ACC112 (cell line): ENCODE results near the gene INTS6L.
"Not testable (repeated sequence)": the region's sequence is repeated elsewhere in the genome, so short reads cannot be mapped to it uniquely, and the experiment has no call there.

ENCODE experiments used
- H2AFZ ChIP-seq: fragments of 200-600 bp; sonication (generic); one replicate; pipeline ENCODE4 v1.6.0; 2017; ENCODE audit warnings: antibody characterized with exemption, low read length; ENCODE audit not compliant: unreplicated experiment
- H3K27ac ChIP-seq: fragments of 200-600 bp; sonication (generic); 2 replicates; pipeline ENCODE4 v1.5.1; 2014; ENCODE audit warnings: low read depth, mild to moderate bottlenecking, antibody characterized with exemption, low read length, moderate library complexity
- H3K27me3 ChIP-seq: fragments of 200-600 bp; sonication (generic); 2 replicates; pipeline ENCODE4 v1.6.1; 2014; ENCODE audit warnings: mild to moderate bottlenecking, antibody characterized with exemption, low read length, moderate library complexity, mixed read lengths; ENCODE audit not compliant: insufficient read depth
- H3K36me3 ChIP-seq: fragments of 200-600 bp; sonication (generic); 2 replicates; pipeline ENCODE4 v1.6.1; 2016; ENCODE audit warnings: mild to moderate bottlenecking, antibody characterized with exemption, low read length, moderate library complexity, mixed read lengths; ENCODE audit not compliant: insufficient read depth
- H3K4me1 ChIP-seq: fragments of 200-600 bp; sonication (generic); one replicate; pipeline ENCODE4 v1.6.1; 2016; ENCODE audit warnings: low read length, mixed read lengths; ENCODE audit not compliant: insufficient read depth, unreplicated experiment, control insufficient read depth
- H3K4me3 ChIP-seq: fragments of 200-600 bp; sonication (generic); 2 replicates; pipeline ENCODE4 v1.5.1; 2014; ENCODE audit warnings: mild to moderate bottlenecking, low read depth, low read length
- H3K79me2 ChIP-seq: fragments of 200-600 bp; sonication (generic); one replicate; pipeline ENCODE4 v1.6.0; 2016; ENCODE audit warnings: low read length; ENCODE audit not compliant: control insufficient read depth, unreplicated experiment, insufficient read depth

INTS6L gene

GRCh38 chrX:135595543-135595942 lies 75.1 kb downstream of the INTS6L start:
- Histone ChIP-seq H3K27me3 (peaks cover under 1% of the 10 kb centered on the region; the same call in 1 of the 2 replicates), H3K4me3 (no peak overlapping the region), H3K27ac (no peak overlapping the region), H3K79me2 (no peaks in the 10 kb centered on the region), H3K4me1 (no peaks in the 10 kb centered on the region), H2AFZ (no peak overlapping the region), H3K36me3 (no peaks in the 10 kb centered on the region)

GRCh38 chrX:135596495-135596894 lies 76.0 kb downstream of the INTS6L start:
- no peak overlapping the region for H3K4me3 ChIP-seq
- no peak overlapping the region for H2AFZ ChIP-seq
- no peak overlapping the region for H3K27ac ChIP-seq
- no peaks in the 10 kb centered on the region; the same call in 1 of the 2 replicates for H3K27me3 ChIP-seq
- H3K4me1 ChIP-seq = no peaks in the 10 kb centered on the region
- no peaks in the 10 kb centered on the region for H3K79me2 ChIP-seq
- no peaks in the 10 kb centered on the region for H3K36me3 ChIP-seq

DNA sequence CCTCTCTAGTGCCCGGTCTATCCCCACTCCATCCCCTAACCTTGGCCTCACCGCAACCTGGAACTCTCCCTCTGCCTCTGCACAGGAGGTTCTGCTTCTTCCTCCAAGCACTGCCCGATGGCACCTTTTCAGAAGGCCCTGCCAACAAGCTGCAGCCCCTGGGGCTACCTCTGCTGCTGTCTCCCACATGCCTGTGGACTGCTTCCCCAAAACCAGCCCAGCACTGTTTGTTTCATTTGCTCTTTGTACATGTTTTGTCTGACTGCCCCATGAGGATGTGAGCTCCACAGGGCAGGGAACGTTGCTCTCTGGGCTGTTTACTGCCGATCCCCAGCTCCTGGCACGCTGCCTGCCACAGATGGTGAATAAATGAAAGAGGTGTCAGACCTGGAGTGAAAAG lies 85.4 kb downstream of the INTS6L start:
- Histone ChIP-seq H3K4me3 (no peak overlapping the region), H3K4me1 (no peaks in the 10 kb centered on the region), H3K36me3 (no peaks in the 10 kb centered on the region)

DNA sequence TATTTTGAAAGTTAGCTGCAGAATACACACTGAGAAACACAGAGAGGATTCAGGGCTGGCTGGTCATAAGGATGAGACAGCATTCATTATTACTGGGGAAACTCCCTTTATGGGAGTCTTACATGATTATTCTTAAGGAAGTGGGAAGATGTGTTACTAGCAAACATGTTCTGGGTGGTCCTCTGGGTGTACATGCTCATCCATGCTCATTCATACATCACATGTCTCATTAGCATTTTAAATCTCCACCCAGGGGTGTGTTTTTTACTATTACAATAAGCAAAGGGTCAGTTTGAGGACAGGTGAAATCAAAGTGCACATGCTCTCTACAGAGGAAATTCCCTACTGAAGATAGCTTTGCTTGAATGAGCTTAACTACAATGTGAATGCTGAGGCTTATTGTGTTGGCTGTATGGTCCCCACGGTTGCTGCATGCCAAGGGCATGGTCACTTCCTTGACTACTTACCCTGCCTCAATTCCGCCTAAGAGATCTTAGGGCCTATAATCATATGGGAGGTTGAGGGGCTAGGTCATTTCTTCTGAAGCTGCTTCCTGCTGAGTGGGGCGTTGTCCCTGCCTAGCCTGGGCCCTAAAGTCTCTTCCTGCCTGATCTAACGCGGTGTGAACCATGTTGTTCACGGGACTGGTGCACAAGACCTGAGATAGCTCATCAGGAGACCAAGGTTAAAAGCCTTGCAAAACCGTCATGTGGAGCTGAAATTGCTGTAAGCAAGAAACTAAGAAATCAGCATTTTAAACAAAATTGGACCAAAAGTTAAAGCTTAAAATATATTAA lies 104.1 kb downstream of the INTS6L start:
- not testable (repeated sequence) for H3K4me1 ChIP-seq, H3K27me3 ChIP-seq, H3K27ac ChIP-seq, H2AFZ ChIP-seq, H3K79me2 ChIP-seq, H3K36me3 ChIP-seq, H3K4me3 ChIP-seq

More for the DNA sequence above, 85.4 kb downstream of the INTS6L start:
- H3K79me2 ChIP-seq = no peaks in the 10 kb centered on the region
- H2AFZ ChIP-seq = no peak overlapping the region
- peaks cover 4% of the 10 kb centered on the region; the same call in 1 of the 2 replicates for H3K27me3 ChIP-seq
- no peak overlapping the region for H3K27ac ChIP-seq

DNA sequence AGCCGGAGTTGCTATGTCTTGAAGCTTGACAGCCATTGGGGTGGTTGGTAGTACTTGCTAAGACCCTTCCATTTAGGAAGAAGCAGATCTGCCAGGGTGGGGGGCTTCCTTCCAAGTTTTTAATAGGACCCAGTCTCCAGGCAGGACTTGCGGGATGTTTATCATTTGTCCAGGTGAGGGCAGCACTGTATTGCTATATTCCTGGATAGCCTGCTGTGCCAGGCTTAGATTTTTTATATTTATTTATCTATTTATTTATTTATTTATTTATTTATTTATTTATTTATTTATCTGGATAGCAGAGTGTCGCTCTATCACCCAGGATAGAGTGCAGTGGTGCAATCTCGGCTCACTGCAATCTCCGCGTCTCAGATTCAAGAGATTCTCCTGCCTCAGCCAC lies 105.5 kb downstream of the INTS6L start:
- H2AFZ ChIP-seq = no peak overlapping the region
- H3K79me2 ChIP-seq = no peaks in the 10 kb centered on the region
- H3K4me1 ChIP-seq = no peaks in the 10 kb centered on the region
- H3K36me3 ChIP-seq = no peaks in the 10 kb centered on the region
- H3K4me3 ChIP-seq = no peak overlapping the region
- H3K27me3 ChIP-seq = no peaks in the 10 kb centered on the region
- no peak overlapping the region for H3K27ac ChIP-seq

DNA sequence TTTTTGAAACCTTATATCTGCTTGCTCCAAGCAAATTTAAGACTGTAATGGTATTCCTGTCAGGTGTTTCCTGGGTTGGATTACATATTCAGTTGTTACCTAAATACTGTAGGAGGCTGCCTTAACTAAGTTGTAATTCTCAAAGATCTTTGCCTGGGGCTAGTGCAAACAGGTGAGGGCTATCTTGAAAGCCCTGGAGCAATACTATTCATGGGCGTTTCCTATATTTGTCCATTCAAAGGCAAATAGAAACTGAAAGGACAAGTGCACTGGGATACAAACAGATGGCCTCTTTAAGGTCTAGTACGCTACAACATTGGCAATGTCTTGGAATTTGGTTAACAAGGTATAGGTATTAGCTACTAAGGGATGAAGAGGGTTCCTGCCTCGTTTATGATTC lies 108.9 kb downstream of the INTS6L start:
- H3K27me3 ChIP-seq = no peaks in the 10 kb centered on the region
- H3K4me3 ChIP-seq = no peak overlapping the region
- H3K4me1 ChIP-seq = no peaks in the 10 kb centered on the region
- H3K36me3 ChIP-seq = no peaks in the 10 kb centered on the region
- no peak overlapping the region for H3K27ac ChIP-seq
- no peaks in the 10 kb centered on the region for H3K79me2 ChIP-seq
- H2AFZ ChIP-seq = no peak overlapping the region
